HG03469 (cell line): ENCODE results near the gene PCGF6.
"Not testable (repeated sequence)": the region's sequence is repeated elsewhere in the genome, so short reads cannot be mapped to it uniquely, and the experiment has no call there.

Experiments
- ATAC-seq: cut with Tn5 transposase; IDR thresholded peaks from one replicate; pipeline ENCODE4 v1.9.1; 2021; ENCODE audit warnings: mild to moderate bottlenecking, moderate library complexity, moderate number of reproducible peaks; ENCODE audit not compliant: unreplicated experiment

Gene PCGF6

DNA sequence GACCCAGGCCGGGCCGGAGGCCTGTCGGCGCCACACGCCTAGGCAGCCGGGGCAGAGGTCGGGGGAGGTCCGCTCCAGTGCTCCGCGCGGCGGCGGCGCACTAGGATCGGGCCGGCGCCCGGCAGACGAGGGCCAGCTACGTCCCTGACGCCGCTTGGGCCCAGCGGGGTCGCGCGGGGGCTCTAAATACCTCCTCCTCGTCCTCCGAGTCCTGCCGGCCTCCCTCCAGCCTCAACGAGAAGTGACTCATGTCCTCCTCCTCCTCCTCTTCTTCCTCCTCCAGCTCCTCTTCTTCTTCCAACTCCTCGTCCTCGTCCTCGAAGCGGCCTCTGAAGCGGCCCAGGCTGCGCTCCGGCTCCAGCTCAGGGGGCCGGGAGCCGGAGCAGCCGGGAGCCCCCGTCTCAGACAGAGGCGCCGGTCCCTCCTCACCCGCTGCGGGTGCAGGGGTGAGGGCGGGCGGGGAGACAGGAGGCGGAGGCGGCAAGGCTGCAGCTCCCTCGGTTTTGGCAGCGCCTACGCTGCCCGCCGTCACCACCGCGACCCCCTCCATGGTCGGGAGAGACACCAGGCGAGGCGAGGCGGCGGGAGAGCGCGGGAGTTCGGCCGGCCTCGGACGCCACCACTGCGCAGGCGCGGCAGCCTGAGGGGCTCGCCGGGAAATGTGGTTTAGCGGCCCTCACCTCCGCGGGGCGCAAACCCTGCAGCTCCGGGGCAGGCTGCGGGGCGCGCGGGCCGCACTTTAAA lies at the start of gene PCGF6:
Gene PCGF6, minus strand, starts transcription at position 624 of the 744 bp plus-strand sequence. Its CDS starts 74 bp downstream, at position 550.
- ATAC-seq, result no peak

DNA sequence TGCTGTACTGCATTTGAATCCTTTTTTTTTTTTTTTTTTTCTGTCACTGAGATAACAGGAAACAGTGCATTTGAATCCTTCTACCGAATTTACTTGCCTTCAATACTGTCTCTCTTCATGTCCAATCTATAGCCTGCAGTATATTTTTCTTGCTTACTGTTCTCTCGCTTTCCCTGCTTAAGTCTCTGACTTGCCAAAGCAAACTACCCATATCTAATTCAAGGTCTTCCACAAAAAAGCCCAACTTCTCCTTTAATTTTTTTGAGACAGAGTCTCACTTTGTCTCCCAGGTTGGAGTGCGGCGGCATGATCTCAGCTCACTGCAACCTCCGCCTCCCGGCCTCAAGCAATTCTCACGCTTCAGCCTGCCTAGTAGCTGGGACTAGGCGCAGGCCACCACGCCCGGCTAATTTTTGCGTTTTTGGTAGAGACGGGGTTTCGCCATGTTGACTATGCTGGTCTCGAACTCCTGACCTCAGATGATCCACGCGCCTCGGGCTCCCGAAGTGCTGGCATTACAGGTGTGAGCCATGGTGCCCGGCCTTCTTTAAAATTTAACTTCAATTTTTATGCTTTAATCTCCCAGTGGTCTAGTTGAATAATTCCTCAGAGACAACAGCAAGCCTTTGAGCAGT lies 46.4 kb upstream of the PCGF6 start:
- ATAC-seq, result no peak

GRCh38 chr10:103396789-103397087 lies 45.8 kb upstream of the PCGF6 start:
- no peak for ATAC-seq

DNA sequence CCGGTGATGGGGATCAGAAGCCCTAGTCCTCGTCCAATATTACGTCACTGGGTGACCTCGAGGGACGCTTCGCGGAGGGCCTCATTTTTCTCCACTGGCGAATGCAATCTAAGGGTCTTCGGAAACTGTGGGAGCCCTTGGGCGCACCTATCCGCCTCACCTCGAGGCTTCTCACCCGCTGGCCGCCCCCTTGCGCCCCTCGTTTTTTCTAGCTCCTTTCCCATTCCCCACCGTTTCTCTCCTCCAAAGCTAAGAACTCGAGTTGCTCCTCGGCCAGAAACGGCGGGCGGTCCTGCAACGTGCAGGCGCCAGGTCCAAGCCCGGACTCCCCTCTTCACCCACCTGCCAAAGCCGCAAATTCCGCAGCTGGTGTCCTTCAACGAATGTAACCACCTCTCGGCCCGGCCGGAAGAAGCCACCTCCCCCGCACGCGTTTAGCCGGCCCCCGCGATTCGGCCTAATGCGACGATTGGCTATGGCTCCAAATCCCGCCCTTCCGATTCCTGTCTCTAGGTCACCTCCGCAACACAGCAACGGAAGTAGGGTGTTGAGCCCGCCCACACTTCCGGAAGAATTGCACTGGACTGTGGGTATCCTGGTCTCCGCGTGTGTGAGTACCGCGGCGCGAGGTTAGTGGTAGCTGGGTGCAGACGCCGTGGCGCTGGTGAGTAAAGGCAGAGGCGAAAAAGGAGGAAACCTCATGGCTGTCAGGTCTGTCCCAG lies 45.3 kb upstream of the PCGF6 start, which contains the start of the genes ATP5MK and PDCD11:
Gene ATP5MK, minus strand, starts transcription at position 409 of the 722 bp plus-strand sequence. CDS start 4,018 bp downstream, outside the sequence.
Gene PDCD11, plus strand, starts transcription at position 560 of the 722 bp plus-strand sequence. CDS start 1,801 bp downstream, outside the sequence.
- ATAC-seq, result peak; percentile 95

- ATAC-seq, result no peak
These were observed 44.8 kb upstream of the PCGF6 start for GRCh38 chr10:103395754-103396066.

- ATAC-seq, result no peak
These were observed 43.2 kb upstream of the PCGF6 start for GRCh38 chr10:103394180-103394579.

GRCh38 chr10:103382769-103383168 lies 31.8 kb upstream of the PCGF6 start:
- ATAC-seq, result no peak

DNA sequence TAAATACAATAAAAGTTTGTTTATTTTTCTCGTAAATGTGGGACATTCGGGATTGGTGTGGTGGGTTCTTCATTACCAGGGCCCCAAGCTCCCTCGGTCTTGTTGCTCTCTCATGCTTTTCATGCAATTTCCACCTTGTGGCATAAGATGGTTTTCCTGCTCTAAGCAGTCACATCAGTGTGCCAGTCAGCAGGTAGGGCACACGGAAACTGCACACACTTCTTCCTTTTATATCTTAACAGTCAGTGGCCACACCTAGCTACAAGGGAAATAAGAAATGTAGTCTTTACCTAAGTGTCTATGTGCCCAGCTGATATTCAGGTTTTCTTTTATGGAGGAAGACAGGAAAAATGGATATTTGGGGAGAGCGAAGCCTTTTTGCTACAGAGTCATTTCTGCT lies 23.3 kb upstream of the PCGF6 start:
- no peak for ATAC-seq

- ATAC-seq, result no peak
These were observed 22.6 kb upstream of the PCGF6 start for GRCh38 chr10:103373544-103373943.

- ATAC-seq, result peak; percentile 39
These were observed 17.0 kb upstream of the PCGF6 start, which contains the start of gene TAF5 for GRCh38 chr10:103367782-103368518. TAF5 (plus strand) TSS chr10:103367976; CDS start chr10:103367990, 14 bp downstream.

DNA sequence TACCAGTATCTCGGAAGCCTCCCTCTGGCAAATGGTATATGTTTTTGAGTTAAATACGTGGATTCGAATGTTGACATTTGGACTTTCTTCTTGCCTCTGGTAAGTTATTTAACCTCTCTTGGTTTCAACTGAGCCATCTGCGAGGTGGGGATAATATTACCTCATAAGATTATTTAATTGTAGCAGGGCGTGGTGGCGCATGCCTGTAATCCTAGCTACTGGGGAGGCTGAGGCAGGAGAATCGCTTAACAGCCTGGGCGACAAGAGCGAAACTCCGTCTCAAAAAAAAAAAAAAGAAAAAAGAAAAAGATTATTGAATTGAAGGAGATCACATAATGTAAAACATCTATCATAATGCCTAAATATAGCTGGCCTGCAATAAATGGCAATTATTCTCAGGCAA lies 16.4 kb upstream of the PCGF6 start:
- ATAC-seq, result no peak

DNA sequence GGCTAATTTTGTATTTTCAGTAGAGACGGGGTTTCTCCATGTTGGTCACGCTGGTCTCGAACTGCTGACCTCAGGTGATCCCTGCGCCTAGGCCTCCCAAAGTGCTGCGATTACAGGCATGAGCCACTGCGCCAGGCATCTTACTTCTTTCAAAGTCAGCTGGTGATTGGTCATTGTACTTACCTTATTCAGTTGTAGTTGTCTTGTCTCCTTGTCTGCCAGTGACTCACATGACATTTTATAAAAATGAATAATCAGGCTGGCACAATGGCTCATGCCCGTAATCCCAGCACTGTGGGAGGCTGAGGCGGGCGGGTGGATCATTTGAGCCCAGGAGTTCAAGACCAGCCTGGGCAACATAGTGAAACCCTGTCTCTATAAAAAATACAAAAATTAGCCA lies 9.9 kb upstream of the PCGF6 start:
- ATAC-seq, result not testable (repeated sequence)

- not testable (repeated sequence) for ATAC-seq
These were observed 8.6 kb upstream of the PCGF6 start for GRCh38 chr10:103359493-103359892.

- ATAC-seq, result no peak
These were observed 5.1 kb upstream of the PCGF6 start for GRCh38 chr10:103355906-103356599.

DNA sequence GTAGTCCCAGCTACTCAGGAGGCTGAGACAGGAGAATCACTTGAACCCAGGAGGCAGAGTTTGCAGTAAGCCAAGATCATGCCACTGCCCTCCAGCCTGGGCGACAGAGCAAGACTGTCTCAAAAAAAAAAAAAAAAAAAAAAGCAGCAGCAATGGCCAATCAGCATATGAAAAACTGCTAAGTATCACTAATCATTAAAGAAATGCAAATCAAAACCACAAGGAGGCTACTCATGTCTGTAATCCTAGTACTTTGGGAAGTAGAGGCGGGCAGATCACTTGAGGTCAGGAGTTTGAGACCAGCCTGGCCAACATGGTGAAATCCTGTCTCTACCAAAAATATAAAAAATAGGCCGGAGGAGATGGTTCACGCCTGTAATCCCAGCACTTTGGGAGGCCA lies 3.6 kb upstream of the PCGF6 start:
- ATAC-seq, result not testable (repeated sequence)

GRCh38 chr10:103353281-103353680 lies 2.3 kb upstream of the PCGF6 start:
- no peak for ATAC-seq

DNA sequence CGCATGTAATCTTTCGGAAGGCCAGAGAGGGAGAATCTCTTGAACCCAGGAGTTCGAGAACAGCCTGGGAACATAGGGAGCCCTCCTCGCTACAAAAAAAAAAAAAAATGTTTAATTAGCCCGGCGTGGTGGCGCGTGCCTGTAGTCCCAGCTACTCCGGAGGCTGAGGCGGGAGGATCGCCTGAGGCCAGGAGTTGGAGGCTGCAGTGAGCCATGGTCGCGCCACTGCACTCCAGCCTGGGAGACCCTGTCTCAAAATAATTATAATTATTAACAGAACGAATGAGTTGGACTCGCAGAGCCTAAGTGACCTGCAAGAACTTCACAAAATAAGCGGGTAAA lies 794 bp downstream of the PCGF6 start:
- ATAC-seq, result no peak

DNA sequence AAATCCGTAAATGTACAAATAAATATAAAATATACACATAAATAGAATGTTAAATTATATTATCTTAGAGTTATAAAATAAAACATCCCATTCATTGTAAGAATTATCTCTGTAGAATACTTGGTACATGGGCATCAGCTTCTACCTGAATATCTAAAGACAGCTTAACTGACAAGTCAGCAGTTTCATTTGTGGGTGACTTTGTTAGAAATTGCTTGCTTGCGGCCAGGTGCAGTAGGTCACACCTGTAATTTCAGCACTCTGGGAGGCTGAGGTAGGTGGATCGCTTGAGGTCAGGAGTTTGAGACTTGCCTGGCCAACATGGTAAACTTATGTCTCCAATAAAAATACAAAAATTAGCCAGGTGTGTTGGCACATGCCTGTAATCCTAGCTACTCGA lies 14.6 kb downstream of the PCGF6 start:
- no peak for ATAC-seq

DNA sequence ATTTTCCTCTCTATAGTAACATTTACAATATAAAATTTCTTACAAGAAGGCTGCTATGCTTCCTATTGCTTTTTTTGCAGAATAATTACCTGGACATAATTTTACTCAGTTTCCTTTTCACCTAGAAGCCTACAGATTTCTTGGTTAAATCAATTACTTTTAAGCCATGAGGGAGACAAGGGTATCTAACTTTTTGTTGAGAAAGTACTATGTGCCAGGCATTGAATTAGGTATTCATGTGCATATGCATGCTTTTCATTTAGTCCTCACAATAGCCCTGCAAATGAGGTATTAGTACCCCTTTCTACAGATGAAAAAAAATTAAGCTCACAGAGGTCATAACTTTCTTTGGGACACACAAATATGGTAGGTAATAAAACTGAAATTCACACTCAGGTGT lies 16.4 kb downstream of the PCGF6 start:
- ATAC-seq, result no peak

- ATAC-seq, result no peak
These were observed 16.9 kb downstream of the PCGF6 start for GRCh38 chr10:103333934-103334520.
